Endothelial cell of umbilical vein (primary cell): Measurements from ENCODE around the gene NOX5. TPM values are rescaled to one million over a fixed set of nuclear protein-coding genes. Genes with fewer than 3 reads are reported as not detected.

Experiments
- BruUV-seq: library from RNA; stranded (reverse); fragments of 400-500 nt; replicated peaks from 2 replicates; lab custom pipeline; 2021; lab: Mats Ljungman, UMichigan
- CTCF ChIA-PET: fragments of 300-600, 350-600 bp; sonication (Branson Sonifier 250); formaldehyde crosslinking; loops from one replicate; lab custom pipeline; 2021; ENCODE audit warnings: antibody characterized with exemption, inconsistent platforms; lab: Charles Lee
- POLR2A ChIA-PET: fragments of 300-600, 350-600 bp; sonication (Branson Sonifier 250); formaldehyde crosslinking; loops from one replicate; lab custom pipeline; 2021; ENCODE audit warnings: antibody characterized with exemption, inconsistent platforms; lab: Charles Lee
- DNase-seq: peaks from one replicate; pipeline ENCODE4 v3.0.0-alpha.2; 2011; ENCODE audit warnings: low read depth, low spot score
- FAIRE-seq: peaks from 2 replicates; lab custom pipeline; 2011; peaks lifted over from hg19 to GRCh38; lab: Jason Lieb, UNC
- H2AFZ ChIP-seq: 2 replicates; pipeline ENCODE4 v1.6.0; 2012; ENCODE audit warnings: low read depth, low read length, control low read depth, inconsistent platforms
- H3K27ac ChIP-seq: 2 replicates; pipeline ENCODE4 v1.5.1; 2011; ENCODE audit warnings: low read depth, mild to moderate bottlenecking, control low read depth, low read length, moderate library complexity; ENCODE audit not compliant: insufficient read depth
- H3K27me3 ChIP-seq, 2 experiments: 2 replicates each; pipeline versions ENCODE4 v1.6.0 to v1.6.1; 2011; ENCODE audit warnings: low read length in 2 of 2, mixed read lengths in 1 of 2; ENCODE audit not compliant: control insufficient read depth in 2 of 2, insufficient read depth in 2 of 2
- H3K36me3 ChIP-seq, 2 experiments: 2 replicates in 1 of 2; 3 replicates in 1 of 2; pipeline ENCODE4 v1.5.1; 2011; ENCODE audit warnings: low read length in 2 of 2, mild to moderate bottlenecking in 1 of 2, moderate library complexity in 1 of 2; ENCODE audit not compliant: control insufficient read depth in 2 of 2, insufficient read depth in 2 of 2; ENCODE audit errors: extremely low read depth in 1 of 2
- H3K4me1 ChIP-seq: 3 replicates; pipeline ENCODE4 v1.5.1; 2011; ENCODE audit warnings: mild to moderate bottlenecking, low read length; ENCODE audit not compliant: control insufficient read depth, insufficient read depth; ENCODE audit errors: extremely low read depth
- H3K4me2 ChIP-seq: 2 replicates; pipeline ENCODE4 v1.6.1; 2011; ENCODE audit warnings: low read length, control low read depth, mixed read lengths; ENCODE audit not compliant: insufficient read depth
- H3K4me3 ChIP-seq, 3 experiments: fragments of 200-600 bp in 1 of 3; sonication (generic), shearing (Covaris generic) in 1 of 3; replicated peaks in 1 of 3; 2 replicates each; pipeline ENCODE4 v1.5.1; 2011 to 2016; ENCODE audit warnings: control low read depth in 3 of 3, low read length in 3 of 3, mild to moderate bottlenecking in 2 of 3, inconsistent platforms in 1 of 3, low read depth in 1 of 3, moderate library complexity in 1 of 3; ENCODE audit not compliant: insufficient read depth in 1 of 3
- H3K79me2 ChIP-seq: 2 replicates; pipeline ENCODE4 v1.6.0; 2012; ENCODE audit warnings: low read length, inconsistent platforms; ENCODE audit not compliant: control insufficient read depth, insufficient read depth
- H3K9ac ChIP-seq: replicated peaks from 2 replicates; pipeline ENCODE3; 2011; ENCODE audit warnings: low read length, control low read depth; ENCODE audit not compliant: insufficient read depth; ENCODE audit errors: extremely low read depth
- H3K9me1 ChIP-seq: replicated peaks from 3 replicates; pipeline ENCODE4 v1.6.0; 2011; ENCODE audit warnings: mild to moderate bottlenecking, low read length; ENCODE audit not compliant: control insufficient read depth, insufficient read depth; ENCODE audit errors: extremely low read depth
- H3K9me3 ChIP-seq: replicated peaks from 2 replicates; pipeline ENCODE4 v1.5.1; 2012; ENCODE audit warnings: low read length, inconsistent platforms; ENCODE audit not compliant: control insufficient read depth, insufficient read depth
- H4K20me1 ChIP-seq: replicated peaks from 2 replicates; pipeline ENCODE3; 2011; ENCODE audit warnings: mild to moderate bottlenecking, low read length; ENCODE audit not compliant: control insufficient read depth, insufficient read depth; ENCODE audit errors: extremely low read depth
- CTCF ChIP-seq, 2 donors: IDR thresholded peaks; 1 replicate in 1 of 2; 2 replicates in 1 of 2; pipeline ENCODE4 v1.5.1; 2011; ENCODE audit warnings: low read length in 2 of 2, mild to moderate bottlenecking in 2 of 2, moderate library complexity in 2 of 2, control low read depth in 1 of 2, inconsistent platforms in 1 of 2, low read depth in 1 of 2; ENCODE audit not compliant: insufficient read depth in 1 of 2; ENCODE audit errors: extremely low read depth in 1 of 2
- EZH2 ChIP-seq: IDR thresholded peaks from 2 replicates; pipeline ENCODE4 v1.6.1; 2012; ENCODE audit warnings: borderline replicate concordance, low read depth, mild to moderate bottlenecking, moderate library complexity, low read length, inconsistent platforms; ENCODE audit not compliant: severe bottlenecking
- FOS ChIP-seq: IDR thresholded peaks from 2 replicates; pipeline ENCODE4 v1.6.1; 2011; ENCODE audit warnings: mild to moderate bottlenecking, low read length, moderate library complexity, borderline replicate concordance; ENCODE audit not compliant: insufficient read depth
- GATA2 ChIP-seq: IDR thresholded peaks from 2 replicates; pipeline ENCODE4 v1.7.0; 2011; ENCODE audit warnings: low read depth, mild to moderate bottlenecking, moderate library complexity, mixed read lengths, low read length; ENCODE audit not compliant: insufficient read length, insufficient read depth
- JUN ChIP-seq: IDR thresholded peaks from 2 replicates; pipeline ENCODE4 v1.6.1; 2011; ENCODE audit warnings: borderline replicate concordance, low read depth; ENCODE audit not compliant: insufficient read length, insufficient read depth
- MAX ChIP-seq: IDR thresholded peaks from 2 replicates; pipeline ENCODE4 v1.6.1; 2011; ENCODE audit not compliant: insufficient read depth, insufficient read length
- MYC ChIP-seq: IDR thresholded peaks from one replicate; pipeline ENCODE4 v1.6.1; 2011; ENCODE audit warnings: mild to moderate bottlenecking, low read depth, low read length
- POLR2A ChIP-seq: IDR thresholded peaks from 2 replicates; pipeline ENCODE4 v1.6.1; 2012; ENCODE audit warnings: low read depth, mild to moderate bottlenecking, control low read depth, low read length
- POLR2AphosphoS5 ChIP-seq: IDR thresholded peaks from 2 replicates; pipeline ENCODE4 v1.6.1; 2012; ENCODE audit warnings: low read depth, mild to moderate bottlenecking, control low read depth, low read length, moderate library complexity; ENCODE audit not compliant: insufficient read depth
- dilution Hi-C: fragments of 300-500 bp; cut with MboI; formaldehyde crosslinking; loops from one replicate; pipeline ENCODE4 v1.15.0; 2019; ENCODE audit warnings: low sequenced_read_pairs; ENCODE audit not compliant: extremely low pct_ligation_motif_present
- intact Hi-C: fragments of 100-400 bp; cut with micrococcal nuclease; formaldehyde crosslinking; loops from one replicate; pipeline ENCODE4 v1.10.0; 2022
- polyA plus RNA-seq, 4 experiments: library from polyadenylated mRNA; depleted of rRNA in 3 of 4; stranded (reverse) in 3 of 4; unstranded in 1 of 4; fragments of >200 nt; gene quantifications; 2 replicates each; pipeline versions ENCODE4 v1.2.1 to v1.2.3, GENCODE V29; 2011 to 2012; ENCODE audit warnings: missing spikeins in 1 of 4
- total RNA-seq: library from RNA; stranded (reverse); gene quantifications from 2 replicates; pipeline ENCODE4 v1.2.3, GENCODE V29; 2021

NOX5 gene
- total and polyA plus RNA-seq, 2 donors (not counting 3 experiments of a cell fraction or from before 2014, with no cell fraction given): 0.08 TPM; not detected in 1

- no peak for FAIRE-seq
- Histone ChIP-seq H3K36me3 (no peaks in the 10 kb centered on the region), H4K20me1 (no peaks in the 10 kb centered on the region), H3K27me3 (no peaks in the 10 kb centered on the region), H3K9me1 (no peaks in the 10 kb centered on the region), H3K4me1 (peaks cover 23% of the 10 kb centered on the region), H3K27ac (no peak overlapping the region), H3K4me3 (no peak overlapping the region), H3K4me2 (no peak overlapping the region), H3K9me3 (no peaks in the 10 kb centered on the region), H3K79me2 (no peaks in the 10 kb centered on the region), H3K9ac (no peak overlapping the region), H2AFZ (no peak overlapping the region)
- no peak for TF ChIP-seq MAX
- no peak for TF ChIP-seq FOS
- no peak for TF ChIP-seq MYC
- TF ChIP-seq EZH2: no peak
- TF ChIP-seq POLR2A: no peak
- TF ChIP-seq GATA2: no peak
- TF ChIP-seq JUN: no peak
- TF ChIP-seq CTCF (IDR thresholded peaks at IDR 0.05; ENCODE audit: extremely low read depth in 1 of 2, insufficient read depth in 1 of 2, low read depth in 1 of 2, low read length in 2 of 2): no peak
- no peak for TF ChIP-seq POLR2AphosphoS5
- CTCF ChIA-PET: interaction anchor here (0.8 to 1.6 kb wide), 4 partner anchors 13 to 66 kb away, joined by 3 read pairs; no protein-coding TSS in a partner anchor
- no TSS peak for BruUV-seq
- intact Hi-C loops: no loop called here
- dilution Hi-C loops: no loop called here
- POLR2A ChIA-PET: no interaction called here
- DNase-seq: no peak
Observed at GRCh38 chr15:69096196-69096595, 81.7 kb downstream of the NOX5 start.
